ENCODE results near the gene MAP4K1. TPM values are rescaled to one million over a fixed set of nuclear protein-coding genes. Genes with fewer than 3 reads are reported as not detected.

Gene MAP4K1
- polyA plus RNA-seq, 1 donor from 2014 or later = 1.0 TPM

DNA sequence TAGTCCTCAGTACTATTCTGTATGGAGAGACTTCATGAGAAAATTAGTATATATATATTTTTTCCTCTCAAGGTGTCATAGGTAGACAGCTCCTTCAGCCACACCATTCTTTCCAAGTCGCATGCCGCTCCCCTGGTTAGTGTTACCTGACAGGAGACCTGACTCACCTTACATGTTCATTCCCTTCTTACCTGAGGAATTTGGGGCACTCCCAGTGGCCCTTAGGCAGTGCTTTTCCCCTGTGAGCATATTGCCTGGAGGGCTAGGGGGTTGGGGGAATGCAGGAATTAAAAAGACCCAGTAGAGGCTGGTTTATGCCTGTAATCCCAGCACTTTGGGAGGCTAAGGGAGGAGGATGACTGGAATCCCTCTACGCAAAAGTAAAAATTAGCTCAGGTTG, 20.7 kb upstream of the MAP4K1 start:
- TF ChIP-seq RAD21 (conservative IDR thresholded peaks at IDR 0.05) = no peak
- no peak for TF ChIP-seq SMC3 (conservative IDR thresholded peaks at IDR 0.05; ENCODE audit: poor library complexity)
- no peak for TF ChIP-seq EP300 (conservative IDR thresholded peaks at IDR 0.05; ENCODE audit: poor library complexity, severe bottlenecking)
- TF ChIP-seq TAF1 (IDR thresholded peaks at IDR 0.05; ENCODE audit: low read depth) = no peak
- TF ChIP-seq, protein P1, sequence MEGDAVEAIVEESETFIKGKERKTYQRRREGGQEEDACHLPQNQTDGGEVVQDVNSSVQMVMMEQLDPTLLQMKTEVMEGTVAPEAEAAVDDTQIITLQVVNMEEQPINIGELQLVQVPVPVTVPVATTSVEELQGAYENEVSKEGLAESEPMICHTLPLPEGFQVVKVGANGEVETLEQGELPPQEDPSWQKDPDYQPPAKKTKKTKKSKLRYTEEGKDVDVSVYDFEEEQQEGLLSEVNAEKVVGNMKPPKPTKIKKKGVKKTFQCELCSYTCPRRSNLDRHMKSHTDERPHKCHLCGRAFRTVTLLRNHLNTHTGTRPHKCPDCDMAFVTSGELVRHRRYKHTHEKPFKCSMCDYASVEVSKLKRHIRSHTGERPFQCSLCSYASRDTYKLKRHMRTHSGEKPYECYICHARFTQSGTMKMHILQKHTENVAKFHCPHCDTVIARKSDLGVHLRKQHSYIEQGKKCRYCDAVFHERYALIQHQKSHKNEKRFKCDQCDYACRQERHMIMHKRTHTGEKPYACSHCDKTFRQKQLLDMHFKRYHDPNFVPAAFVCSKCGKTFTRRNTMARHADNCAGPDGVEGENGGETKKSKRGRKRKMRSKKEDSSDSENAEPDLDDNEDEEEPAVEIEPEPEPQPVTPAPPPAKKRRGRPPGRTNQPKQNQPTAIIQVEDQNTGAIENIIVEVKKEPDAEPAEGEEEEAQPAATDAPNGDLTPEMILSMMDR (IDR thresholded peaks at IDR 0.05; ENCODE audit: poor library complexity, severe bottlenecking) = no peak
- TF ChIP-seq EZH2 (IDR thresholded peaks at IDR 0.05; ENCODE audit: borderline replicate concordance, insufficient read depth, low read length, poor library complexity, severe bottlenecking) = no peak
- TF ChIP-seq, protein P2, sequence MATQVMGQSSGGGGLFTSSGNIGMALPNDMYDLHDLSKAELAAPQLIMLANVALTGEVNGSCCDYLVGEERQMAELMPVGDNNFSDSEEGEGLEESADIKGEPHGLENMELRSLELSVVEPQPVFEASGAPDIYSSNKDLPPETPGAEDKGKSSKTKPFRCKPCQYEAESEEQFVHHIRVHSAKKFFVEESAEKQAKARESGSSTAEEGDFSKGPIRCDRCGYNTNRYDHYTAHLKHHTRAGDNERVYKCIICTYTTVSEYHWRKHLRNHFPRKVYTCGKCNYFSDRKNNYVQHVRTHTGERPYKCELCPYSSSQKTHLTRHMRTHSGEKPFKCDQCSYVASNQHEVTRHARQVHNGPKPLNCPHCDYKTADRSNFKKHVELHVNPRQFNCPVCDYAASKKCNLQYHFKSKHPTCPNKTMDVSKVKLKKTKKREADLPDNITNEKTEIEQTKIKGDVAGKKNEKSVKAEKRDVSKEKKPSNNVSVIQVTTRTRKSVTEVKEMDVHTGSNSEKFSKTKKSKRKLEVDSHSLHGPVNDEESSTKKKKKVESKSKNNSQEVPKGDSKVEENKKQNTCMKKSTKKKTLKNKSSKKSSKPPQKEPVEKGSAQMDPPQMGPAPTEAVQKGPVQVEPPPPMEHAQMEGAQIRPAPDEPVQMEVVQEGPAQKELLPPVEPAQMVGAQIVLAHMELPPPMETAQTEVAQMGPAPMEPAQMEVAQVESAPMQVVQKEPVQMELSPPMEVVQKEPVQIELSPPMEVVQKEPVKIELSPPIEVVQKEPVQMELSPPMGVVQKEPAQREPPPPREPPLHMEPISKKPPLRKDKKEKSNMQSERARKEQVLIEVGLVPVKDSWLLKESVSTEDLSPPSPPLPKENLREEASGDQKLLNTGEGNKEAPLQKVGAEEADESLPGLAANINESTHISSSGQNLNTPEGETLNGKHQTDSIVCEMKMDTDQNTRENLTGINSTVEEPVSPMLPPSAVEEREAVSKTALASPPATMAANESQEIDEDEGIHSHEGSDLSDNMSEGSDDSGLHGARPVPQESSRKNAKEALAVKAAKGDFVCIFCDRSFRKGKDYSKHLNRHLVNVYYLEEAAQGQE (IDR thresholded peaks at IDR 0.05; ENCODE audit: borderline replicate concordance) = no peak
- no peak for TF ChIP-seq POLR2AphosphoS5 (IDR thresholded peaks at IDR 0.05)
- no peak for TF ChIP-seq MXI1 (conservative IDR thresholded peaks at IDR 0.05; ENCODE audit: poor library complexity, severe bottlenecking)
- no peaks in the 10 kb centered on the region for H3K27me3 ChIP-seq (ENCODE audit: insufficient read depth, low read depth, low read length)
- H3K9me2 ChIP-seq (ENCODE audit: insufficient read depth, low read length) = no peaks in the 10 kb centered on the region
- H3K36me3 ChIP-seq (ENCODE audit: insufficient read depth, low read length) = no peaks in the 10 kb centered on the region
- no peak overlapping the region for H3K4me2 ChIP-seq (ENCODE audit: low read length)
- no peak overlapping the region for H2AFZ ChIP-seq (ENCODE audit: low read depth, low read length)
- H4K20me1 ChIP-seq (ENCODE audit: insufficient read depth) = no peaks in the 10 kb centered on the region
- no peak overlapping the region for H3K27ac ChIP-seq (ENCODE audit: low read length)
- H3K9me3 ChIP-seq (ENCODE audit: low read length) = no peaks in the 10 kb centered on the region
- H3F3A ChIP-seq (ENCODE audit: insufficient read depth, low read length, poor library complexity, severe bottlenecking) = no peaks in the 10 kb centered on the region
- no peak overlapping the region for H3K9ac ChIP-seq (ENCODE audit: low read length)
- no peak overlapping the region for H3K4me3 ChIP-seq (ENCODE audit: low read length)
- no peaks in the 10 kb centered on the region for H3K79me2 ChIP-seq (replicated peaks; ENCODE audit: insufficient read depth, low read length)

GRCh38 chr19:38635483-38636399, 18.0 kb upstream of the MAP4K1 start:
- no peaks in the 10 kb centered on the region for H3K79me2 ChIP-seq (replicated peaks; ENCODE audit: insufficient read depth, low read length)
- no peak overlapping the region for H2AFZ ChIP-seq (ENCODE audit: low read depth, low read length)
- H3K9ac ChIP-seq (ENCODE audit: low read length) = no peak overlapping the region
- H4K20me1 ChIP-seq (ENCODE audit: insufficient read depth) = no peaks in the 10 kb centered on the region
- no peaks in the 10 kb centered on the region for H3K36me3 ChIP-seq (ENCODE audit: insufficient read depth, low read length)
- H3K4me2 ChIP-seq (ENCODE audit: low read length) = no peak overlapping the region
- H3K9me2 ChIP-seq (ENCODE audit: insufficient read depth, low read length) = no peaks in the 10 kb centered on the region
- no peaks in the 10 kb centered on the region for H3K27me3 ChIP-seq (ENCODE audit: insufficient read depth, low read depth, low read length)
- H3K9me3 ChIP-seq (ENCODE audit: low read length) = no peaks in the 10 kb centered on the region
- no peak overlapping the region for H3K27ac ChIP-seq (ENCODE audit: low read length)
- no peaks in the 10 kb centered on the region for H3F3A ChIP-seq (ENCODE audit: insufficient read depth, low read length, poor library complexity, severe bottlenecking)
- TF ChIP-seq, protein P1 (IDR thresholded peaks at IDR 0.05; ENCODE audit: poor library complexity, severe bottlenecking) = no peak
- no peak for TF ChIP-seq TAF1 (IDR thresholded peaks at IDR 0.05; ENCODE audit: low read depth)
- no peak for TF ChIP-seq EP300 (conservative IDR thresholded peaks at IDR 0.05; ENCODE audit: poor library complexity, severe bottlenecking)
- no peak for TF ChIP-seq MXI1 (conservative IDR thresholded peaks at IDR 0.05; ENCODE audit: poor library complexity, severe bottlenecking)
- TF ChIP-seq, protein P2 (IDR thresholded peaks at IDR 0.05; ENCODE audit: borderline replicate concordance) = no peak
- no peak for TF ChIP-seq POLR2AphosphoS5 (IDR thresholded peaks at IDR 0.05)
- no peak for TF ChIP-seq RAD21 (conservative IDR thresholded peaks at IDR 0.05)
- no peak for TF ChIP-seq EZH2 (IDR thresholded peaks at IDR 0.05; ENCODE audit: borderline replicate concordance, insufficient read depth, low read length, poor library complexity, severe bottlenecking)
- TF ChIP-seq SMC3 (conservative IDR thresholded peaks at IDR 0.05; ENCODE audit: poor library complexity) = no peak
- no peak overlapping the region for H3K4me3 ChIP-seq (ENCODE audit: low read length)
